Measurements from ENCODE around the gene SUGCT.
A peak's percentile ranks its signal among the peaks of the same experiment; 100 is the strongest.
"Not testable (repeated sequence)": the region's sequence is repeated elsewhere in the genome, so short reads cannot be mapped to it uniquely, and the experiment has no call there.

The SUGCT gene

GRCh38 chr7:40134428-40135316 is at the start of gene SUGCT, which contains the start of gene MPLKIP:
Gene SUGCT, plus strand, starts transcription at chr7:40135005.
Gene MPLKIP, minus strand, starts transcription at chr7:40134622. Its CDS starts 55 bp downstream, at chr7:40134567.
- peak; percentile 67 to 82 for DNase-seq (ENCODE audit: low read depth in 2 of 2, low spot score in 1 of 2)

- DNase-seq (ENCODE audit: low read depth in 2 of 2, low spot score in 1 of 2) = no peak
These were observed 42.6 kb upstream of the SUGCT start for GRCh38 chr7:40092182-40092581.

GRCh38 chr7:40093631-40094350 is 41.0 kb upstream of the SUGCT start:
- no peak for DNase-seq (ENCODE audit: low read depth in 2 of 2, low spot score in 1 of 2)

GRCh38 chr7:40095230-40095629 is 39.6 kb upstream of the SUGCT start:
- no peak for DNase-seq (ENCODE audit: low read depth in 2 of 2, low spot score in 1 of 2)

- no peak for DNase-seq (ENCODE audit: low read depth in 2 of 2, low spot score in 1 of 2)
These were observed 39.0 kb upstream of the SUGCT start for GRCh38 chr7:40095695-40096327.

- DNase-seq (ENCODE audit: low read depth in 2 of 2, low spot score in 1 of 2) = no peak
These were observed 37.1 kb upstream of the SUGCT start for GRCh38 chr7:40097728-40098127.

- no peak for DNase-seq (ENCODE audit: low read depth in 2 of 2, low spot score in 1 of 2)
These were observed 36.0 kb upstream of the SUGCT start for GRCh38 chr7:40098810-40099209.

GRCh38 chr7:40099837-40100236 is 35.0 kb upstream of the SUGCT start:
- DNase-seq (ENCODE audit: low read depth in 2 of 2, low spot score in 1 of 2) = no peak

GRCh38 chr7:40101201-40101600 is 33.6 kb upstream of the SUGCT start:
- no peak for DNase-seq (ENCODE audit: low read depth in 2 of 2, low spot score in 1 of 2)

GRCh38 chr7:40102897-40103296 is 31.9 kb upstream of the SUGCT start:
- no peak for DNase-seq (ENCODE audit: low read depth in 2 of 2, low spot score in 1 of 2)

- no peak for DNase-seq (ENCODE audit: low read depth in 2 of 2, low spot score in 1 of 2)
These were observed 28.8 kb upstream of the SUGCT start for GRCh38 chr7:40105879-40106473.

- DNase-seq (ENCODE audit: low read depth in 2 of 2, low spot score in 1 of 2) = no peak
These were observed 18.9 kb upstream of the SUGCT start for GRCh38 chr7:40115936-40116335.

GRCh38 chr7:40117199-40117598 is 17.6 kb upstream of the SUGCT start:
- DNase-seq (ENCODE audit: low read depth in 2 of 2, low spot score in 1 of 2) = not testable (repeated sequence)

- DNase-seq (ENCODE audit: low read depth in 2 of 2, low spot score in 1 of 2) = not testable (repeated sequence)
These were observed 16.6 kb upstream of the SUGCT start for GRCh38 chr7:40118201-40118600.

- DNase-seq (ENCODE audit: low read depth in 2 of 2, low spot score in 1 of 2) = no peak
These were observed 14.8 kb upstream of the SUGCT start for GRCh38 chr7:40120020-40120419.

GRCh38 chr7:40122100-40122939 is 12.5 kb upstream of the SUGCT start:
- DNase-seq (ENCODE audit: low read depth in 2 of 2, low spot score in 1 of 2) = not testable (repeated sequence)

GRCh38 chr7:40122940-40123254 is 11.9 kb upstream of the SUGCT start:
- no peak for DNase-seq (ENCODE audit: low read depth in 2 of 2, low spot score in 1 of 2)

- no peak for DNase-seq (ENCODE audit: low read depth in 2 of 2, low spot score in 1 of 2)
These were observed 1.0 kb upstream of the SUGCT start for GRCh38 chr7:40133561-40134427.

- no peak for DNase-seq (ENCODE audit: low read depth in 2 of 2, low spot score in 1 of 2)
These were observed 459 bp downstream of the SUGCT start for GRCh38 chr7:40135317-40135610.

GRCh38 chr7:40137563-40137962 is 2.8 kb downstream of the SUGCT start:
- no peak for DNase-seq (ENCODE audit: low read depth in 2 of 2, low spot score in 1 of 2)

All from stimulated activated CD8-positive, alpha-beta memory T cell treated with anti-CD3 and anti-CD28 coated beads, Interleukin-4, amount 100 ng/mL, for 4 hours (primary cell).